Spleen (tissue), 11 donors: ENCODE data around the gene MRTFB. TPM values are rescaled to one million over a fixed set of nuclear protein-coding genes. Genes with fewer than 3 reads are reported as not detected.

Experiments
- DNase-seq: peaks from one replicate; pipeline ENCODE4 v3.0.0-alpha.2; 2020
- H3K27ac ChIP-seq, 8 donors: fragments of 200-600 bp; sonication (generic) in 7 of 8; 1 replicate in 4 of 8; 2 replicates in 4 of 8; pipeline versions ENCODE4 v1.5.0 to v1.8.0; 2016 to 2021; ENCODE audit warnings: inconsistent platforms in 4 of 8, mild to moderate bottlenecking in 4 of 8, moderate library complexity in 1 of 8
- H3K27me3 ChIP-seq, 7 donors: fragments of 200-600 bp; sonication (generic) in 6 of 7; replicated peaks in 1 of 7; 1 replicate in 4 of 7; 2 replicates in 3 of 7; pipeline versions ENCODE4 v1.5.0 to v1.8.0; 2016 to 2021; ENCODE audit warnings: inconsistent platforms in 3 of 7, mild to moderate bottlenecking in 1 of 7
- H3K36me3 ChIP-seq, 6 donors: fragments of 200-600 bp; sonication (generic) in 5 of 6; 1 replicate in 4 of 6; 2 replicates in 2 of 6; pipeline versions ENCODE4 v1.5.0 to v1.8.0; 2016 to 2021; ENCODE audit warnings: inconsistent platforms in 2 of 6
- H3K4me1 ChIP-seq, 6 donors: fragments of 200-600 bp; sonication (generic) in 5 of 6; 1 replicate in 3 of 6; 2 replicates in 3 of 6; pipeline versions ENCODE4 v1.5.0 to v1.8.0; 2016 to 2021; ENCODE audit warnings: inconsistent platforms in 3 of 6
- H3K4me3 ChIP-seq, 8 donors: fragments of 200-600 bp; sonication (generic) in 7 of 8; 1 replicate in 4 of 8; 2 replicates in 4 of 8; pipeline versions ENCODE4 v1.5.0 to v1.8.0; 2016 to 2021; ENCODE audit warnings: inconsistent platforms in 4 of 8, mild to moderate bottlenecking in 4 of 8, moderate library complexity in 2 of 8
- H3K9me3 ChIP-seq, 8 donors: fragments of 200-600 bp; sonication (generic) in 7 of 8; 1 replicate in 4 of 8; 2 replicates in 4 of 8; pipeline versions ENCODE4 v1.5.0 to v1.8.0; 2016 to 2021; ENCODE audit warnings: inconsistent platforms in 4 of 8
- POLR2A ChIP-seq, 3 donors: fragments of 450-650 bp; IDR thresholded peaks; one replicate each; pipeline ENCODE4 v1.5.1; 2017; ENCODE audit warnings: antibody characterized with exemption in 3 of 3, mild to moderate bottlenecking in 1 of 3
- POLR2AphosphoS5 ChIP-seq, 3 donors: sonication (generic); formaldehyde crosslinking; IDR thresholded peaks; one replicate each; pipeline ENCODE4 v1.5.1; 2017; ENCODE audit warnings: antibody characterized with exemption in 3 of 3
- WGBS, 5 donors: extraction: QIAGEN DNeasy Blood & Tissue Kit in 3 of 5; methylation state at CpG; one replicate each; pipeline versions ENCODE4 v1.1.5 to v1.1.7; 2013 to 2018; 5-methylcytosine and 5-hydroxymethylcytosine counted together
- intact Hi-C: fragments of 100-400 bp; cut with DNase I; formaldehyde crosslinking; loops from one replicate; pipeline ENCODE4 v1.15.0; 2023; ENCODE audit warnings: low total_unique reads
- polyA plus RNA-seq, 3 donors: library from polyadenylated mRNA; stranded (reverse); fragments of 200-250 nt; gene quantifications; one replicate each; pipeline ENCODE4 v1.2.1, GENCODE V29; 2013
- total RNA-seq, 7 donors: library from RNA; depleted of rRNA in 3 of 7; stranded (reverse); fragments of >200 nt in 3 of 7; fragmentation: NEBNext Ultra II Directional in 4 of 7; extraction: Animal tissue kit (Norgen Biotek cat#: 25700) in 4 of 7; gene quantifications; one replicate each; pipeline versions ENCODE4 v1.1.0 to v1.2.1, GENCODE V29; 2016 to 2021
- TF ChIP-seq, protein P1 (sequence below), 11 experiments: fragments of 200-600 bp in 7 of 11; fragments of 450-650 bp in 4 of 11; sonication (generic) in 4 of 11; IDR thresholded peaks in 8 of 11; conservative IDR thresholded peaks in 3 of 11; 1 replicate in 7 of 11; 2 replicates in 4 of 11; pipeline versions ENCODE4 v1.4.0 to v1.8.0; 2016 to 2021; ENCODE audit warnings: antibody characterized with exemption in 11 of 11, inconsistent platforms in 4 of 11, mild to moderate bottlenecking in 1 of 11
- donor health status: healthy with polysubstance abuse.
- donor health status: DM: no; HTN: no; CAD: no; lungs with moderate emphysema.
- donor health status: DM: no; HTN: no; CAD: no.
- donor health status: Bipolar disorder and iron deficiency.
- donor health status: healthy.
- donor health status: DM: no; HTN: no; CAD: no.
- donor health status: DM: yes; HTN: yes; CAD: no.

MRTFB gene
- total and polyA plus RNA-seq, 10 donors, result 2.3 to 39.3 (median 29.9) TPM

- TF ChIP-seq POLR2A (IDR thresholded peaks at IDR 0.05), result no peak
- TF ChIP-seq, protein P1, sequence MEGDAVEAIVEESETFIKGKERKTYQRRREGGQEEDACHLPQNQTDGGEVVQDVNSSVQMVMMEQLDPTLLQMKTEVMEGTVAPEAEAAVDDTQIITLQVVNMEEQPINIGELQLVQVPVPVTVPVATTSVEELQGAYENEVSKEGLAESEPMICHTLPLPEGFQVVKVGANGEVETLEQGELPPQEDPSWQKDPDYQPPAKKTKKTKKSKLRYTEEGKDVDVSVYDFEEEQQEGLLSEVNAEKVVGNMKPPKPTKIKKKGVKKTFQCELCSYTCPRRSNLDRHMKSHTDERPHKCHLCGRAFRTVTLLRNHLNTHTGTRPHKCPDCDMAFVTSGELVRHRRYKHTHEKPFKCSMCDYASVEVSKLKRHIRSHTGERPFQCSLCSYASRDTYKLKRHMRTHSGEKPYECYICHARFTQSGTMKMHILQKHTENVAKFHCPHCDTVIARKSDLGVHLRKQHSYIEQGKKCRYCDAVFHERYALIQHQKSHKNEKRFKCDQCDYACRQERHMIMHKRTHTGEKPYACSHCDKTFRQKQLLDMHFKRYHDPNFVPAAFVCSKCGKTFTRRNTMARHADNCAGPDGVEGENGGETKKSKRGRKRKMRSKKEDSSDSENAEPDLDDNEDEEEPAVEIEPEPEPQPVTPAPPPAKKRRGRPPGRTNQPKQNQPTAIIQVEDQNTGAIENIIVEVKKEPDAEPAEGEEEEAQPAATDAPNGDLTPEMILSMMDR (IDR thresholded peaks at IDR 0.05 in 8 of 11, conservative IDR thresholded peaks at IDR 0.05 in 3 of 11), result no peak
- no peak for TF ChIP-seq POLR2AphosphoS5 (IDR thresholded peaks at IDR 0.05)
- no peaks in the 10 kb centered on the region for H3K4me1 ChIP-seq
- no peaks in the 10 kb centered on the region for H3K27me3 ChIP-seq
- H3K36me3 ChIP-seq, result no peaks in the 10 kb centered on the region
- 87 to 92% (median 90%) methylated on average over 4 of the region's 4 CpGs for WGBS, 5 donors
- H3K4me3 ChIP-seq, result no peak overlapping the region
- no peak for DNase-seq
- no peaks in the 10 kb centered on the region for H3K9me3 ChIP-seq
- H3K27ac ChIP-seq, result no peak overlapping the region
- intact Hi-C loops, result no loop called here
Observed at GRCh38 chr16:14131774-14132695, 60.9 kb downstream of the MRTFB start.

- no peaks in the 10 kb centered on the region for H3K4me1 ChIP-seq
- 70 to 92% (median 87%) methylated on average over 4 of the region's 4 CpGs for WGBS, 5 donors
- H3K27ac ChIP-seq, result no peak overlapping the region
- no peak overlapping the region for H3K4me3 ChIP-seq
- DNase-seq, result no peak
- no peaks in the 10 kb centered on the region for H3K9me3 ChIP-seq
- no peaks in the 10 kb centered on the region for H3K27me3 ChIP-seq
- H3K36me3 ChIP-seq, result no peaks in the 10 kb centered on the region
- TF ChIP-seq, protein P1 (IDR thresholded peaks at IDR 0.05 in 8 of 11, conservative IDR thresholded peaks at IDR 0.05 in 3 of 11), result no peak
- no peak for TF ChIP-seq POLR2AphosphoS5 (IDR thresholded peaks at IDR 0.05)
- no peak for TF ChIP-seq POLR2A (IDR thresholded peaks at IDR 0.05)
- intact Hi-C loops, result no loop called here
Observed at GRCh38 chr16:14132696-14133048, 61.6 kb downstream of the MRTFB start.

DNA sequence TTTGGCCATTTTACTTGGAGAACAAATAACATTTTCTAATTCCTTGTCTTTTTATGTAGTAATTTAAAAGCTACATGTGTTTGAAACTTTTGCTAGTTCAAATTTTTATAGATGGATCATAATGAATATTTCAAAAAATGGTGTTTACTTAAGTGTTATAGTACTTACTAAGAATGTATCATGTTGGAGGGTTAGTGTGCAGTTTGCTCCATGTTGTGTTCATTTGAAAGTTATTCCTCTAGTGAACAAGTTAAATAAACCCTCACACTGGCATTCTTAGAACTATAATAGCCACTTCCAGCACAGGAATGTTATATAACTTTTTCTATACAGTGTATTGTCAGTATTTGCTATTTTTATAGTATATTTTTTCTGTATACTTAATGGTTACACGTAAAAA, 62.8 kb downstream of the MRTFB start:
- no peaks in the 10 kb centered on the region for H3K4me1 ChIP-seq
- intact Hi-C loops, result no loop called here
- TF ChIP-seq, protein P1 (IDR thresholded peaks at IDR 0.05 in 8 of 11, conservative IDR thresholded peaks at IDR 0.05 in 3 of 11), result no peak
- TF ChIP-seq POLR2AphosphoS5 (IDR thresholded peaks at IDR 0.05) (no peak), POLR2A (IDR thresholded peaks at IDR 0.05) (no peak)
- H3K36me3 ChIP-seq, result no peaks in the 10 kb centered on the region
- 90 to 98% (median 93%) methylated on average over 1 of the region's 1 CpG for WGBS, 5 donors
- no peak overlapping the region for H3K27ac ChIP-seq
- H3K9me3 ChIP-seq, result peaks cover 0 to 6% (median 0%) of the 10 kb centered on the region in 8 donors
- no peaks in the 10 kb centered on the region for H3K27me3 ChIP-seq
- no peak for DNase-seq
- no peak overlapping the region for H3K4me3 ChIP-seq

DNA sequence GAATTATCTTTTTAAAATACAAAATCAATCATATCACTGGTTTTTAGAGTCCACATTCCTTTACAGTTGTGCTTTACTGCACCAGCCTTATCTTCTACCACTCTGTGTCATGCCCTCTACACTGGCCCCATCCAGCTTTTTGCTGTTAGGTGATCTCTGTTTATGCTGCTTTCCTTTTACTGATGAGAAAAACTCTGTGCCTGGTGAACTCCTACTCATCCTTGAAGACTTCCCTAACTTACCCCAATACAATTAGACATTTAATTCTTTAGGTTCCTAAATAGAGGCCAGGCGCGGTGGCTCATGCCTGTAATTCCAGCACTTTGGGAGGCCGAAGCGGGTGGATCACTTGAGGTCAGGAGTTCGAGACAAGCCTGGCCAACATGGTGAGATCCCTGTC, 64.6 kb downstream of the MRTFB start:
- Histone ChIP-seq H3K9me3 (peaks cover 0 to 14% (median 7%) of the 10 kb centered on the region in 8 donors), H3K4me3 (no peak overlapping the region), H3K27me3 (no peaks in the 10 kb centered on the region), H3K36me3 (peaks cover 0 to 14% (median 4%) of the 10 kb centered on the region in 6 donors), H3K27ac (no peak overlapping the region), H3K4me1 (no peaks in the 10 kb centered on the region)
- TF ChIP-seq POLR2A (IDR thresholded peaks at IDR 0.05) (no peak), POLR2AphosphoS5 (IDR thresholded peaks at IDR 0.05) (no peak)
- TF ChIP-seq, protein P1 (IDR thresholded peaks at IDR 0.05 in 8 of 11, conservative IDR thresholded peaks at IDR 0.05 in 3 of 11), result no peak
- no peak for DNase-seq
- WGBS, 5 donors, result 97 to 99% (median 98%) methylated on average over 5 of the region's 5 CpGs
- intact Hi-C loops, result no loop called here
